GM23338 (cell line): Measurements from ENCODE around the gene KCNE1. TPM values are rescaled to one million over a fixed set of nuclear protein-coding genes. Genes with fewer than 3 reads are reported as not detected.

Source experiments
- ATAC-seq: fragments of 200-7000 bp; cut with Tn5 transposase; 3 replicates; pipeline ENCODE4 v1.9.1; 2020
- DNase-seq: peaks from one replicate; pipeline ENCODE4 v3.0.0-alpha.2; 2015; ENCODE audit warnings: low spot score
- H2AFZ ChIP-seq: fragments of 200-600 bp; sonication (generic); 2 replicates; pipeline ENCODE4 v1.8.0; 2016; ENCODE audit warnings: antibody characterized with exemption, mild to moderate bottlenecking, moderate library complexity
- H3F3A ChIP-seq: fragments of 200-600 bp; sonication (generic); replicated peaks from 2 replicates; pipeline ENCODE4 v1.8.0; 2017; ENCODE audit warnings: antibody characterized with exemption, mixed run types, low read depth
- H3K27ac ChIP-seq: fragments of 200-600 bp; sonication (generic); 2 replicates; pipeline ENCODE4 v1.6.1; 2016; ENCODE audit warnings: low read depth
- H3K27me3 ChIP-seq: fragments of 200-600 bp; sonication (generic); 2 replicates; pipeline ENCODE4 v1.8.0; 2016; ENCODE audit warnings: mild to moderate bottlenecking, mixed run types, moderate library complexity; ENCODE audit not compliant: insufficient read depth
- H3K36me3 ChIP-seq: fragments of 200-600 bp; sonication (generic); 2 replicates; pipeline ENCODE4 v1.8.0; 2016; ENCODE audit warnings: mild to moderate bottlenecking; ENCODE audit not compliant: insufficient read depth
- H3K4me1 ChIP-seq: fragments of 200-600 bp; sonication (generic); 2 replicates; pipeline ENCODE4 v1.8.0; 2016; ENCODE audit warnings: mild to moderate bottlenecking, moderate library complexity; ENCODE audit not compliant: insufficient read depth
- H3K4me2 ChIP-seq: fragments of 200-600 bp; sonication (generic); 2 replicates; pipeline ENCODE4 v1.7.1; 2017; ENCODE audit warnings: mixed run types
- H3K4me3 ChIP-seq: fragments of 200-600 bp; sonication (generic); 2 replicates; pipeline ENCODE4 v1.6.1; 2016; ENCODE audit warnings: mixed run types
- H3K79me2 ChIP-seq: fragments of 200-600 bp; sonication (generic); replicated peaks from 2 replicates; pipeline ENCODE4 v1.8.0; 2017; ENCODE audit warnings: mild to moderate bottlenecking; ENCODE audit not compliant: insufficient read depth
- H3K9me2 ChIP-seq: fragments of 200-600 bp; sonication (generic); 2 replicates; pipeline ENCODE4 v1.8.0; 2017; ENCODE audit not compliant: insufficient read depth
- H4K20me1 ChIP-seq: fragments of 200-600 bp; sonication (generic); replicated peaks from 2 replicates; pipeline ENCODE4 v1.8.0; 2017; ENCODE audit warnings: mild to moderate bottlenecking; ENCODE audit not compliant: insufficient read depth
- H3K27ac Mint-ChIP-seq: 2 replicates; pipeline ENCODE4 v1.8.0; 2020; ENCODE audit warnings: inconsistent platforms, mild to moderate bottlenecking, moderate library complexity, mixed read lengths
- H3K27me3 Mint-ChIP-seq: 3 replicates; pipeline ENCODE4 v1.8.0; 2022; ENCODE audit warnings: low read depth, mild to moderate bottlenecking, moderate library complexity, mixed read lengths, inconsistent platforms; ENCODE audit not compliant: insufficient read depth, poor library complexity
- H3K36me3 Mint-ChIP-seq: 3 replicates; pipeline ENCODE4 v1.8.0; 2021; ENCODE audit warnings: low read depth, mild to moderate bottlenecking, inconsistent platforms, moderate library complexity, mixed read lengths
- H3K4me1 Mint-ChIP-seq: 3 replicates; pipeline ENCODE4 v1.8.0; 2020; ENCODE audit warnings: mild to moderate bottlenecking, inconsistent platforms, mixed read lengths
- H3K4me3 Mint-ChIP-seq: 3 replicates; pipeline ENCODE4 v1.8.0; 2021; ENCODE audit warnings: moderate library complexity, mild to moderate bottlenecking, inconsistent platforms, mixed read lengths
- H3K9me3 Mint-ChIP-seq: 3 replicates; pipeline ENCODE4 v1.8.0; 2020; ENCODE audit warnings: moderate library complexity, mild to moderate bottlenecking, inconsistent platforms, mixed read lengths
- CREB1 ChIP-seq: fragments of 250-450 bp; sonication (Bioruptor Pico); IDR thresholded peaks from 2 replicates; pipeline ENCODE4 v1.5.0; 2020; ENCODE audit warnings: low read depth, mild to moderate bottlenecking, moderate library complexity
- EZH2 ChIP-seq: fragments of 200-600 bp; sonication (generic); IDR thresholded peaks from one replicate; pipeline ENCODE4 v1.8.0; 2017; ENCODE audit warnings: antibody characterized with exemption, mild to moderate bottlenecking, low read depth; ENCODE audit not compliant: unreplicated experiment
- EZH2phosphoT487 ChIP-seq: fragments of 200-600 bp; sonication (generic); IDR thresholded peaks from one replicate; pipeline ENCODE4 v1.8.1; 2018; ENCODE audit warnings: antibody characterized with exemption; ENCODE audit not compliant: unreplicated experiment
- JUNB ChIP-seq: IDR thresholded peaks from one replicate; pipeline ENCODE4 v1.6.1; 2016; ENCODE audit warnings: antibody characterized with exemption; ENCODE audit not compliant: unreplicated experiment
- NANOG ChIP-seq: IDR thresholded peaks from 2 replicates; pipeline ENCODE4 v1.6.1; 2016; ENCODE audit warnings: antibody characterized with exemption, borderline replicate concordance
- POLR2AphosphoS5 ChIP-seq: IDR thresholded peaks from 2 replicates; pipeline ENCODE4 v1.6.1; 2016; ENCODE audit warnings: antibody characterized with exemption, low read depth
- STAT1 ChIP-seq: IDR thresholded peaks from one replicate; pipeline ENCODE4 v1.6.1; 2016; ENCODE audit warnings: antibody characterized with exemption; ENCODE audit not compliant: unreplicated experiment
- ZNF331 ChIP-seq: fragments of 250-450 bp; sonication (Bioruptor Pico); IDR thresholded peaks from 2 replicates; pipeline ENCODE4 v1.5.0; 2020; ENCODE audit warnings: low read depth, mild to moderate bottlenecking, moderate library complexity
- polyA plus RNA-seq: library from polyadenylated mRNA; unstranded; fragments of >200 nt; fragmentation: Nextera tagmentation; extraction: Ambion mirVana; gene quantifications from 2 replicates; pipeline ENCODE4 v1.2.1, GENCODE V29; 2016
- total RNA-seq: library from RNA; depleted of rRNA; stranded (reverse); fragments of >200 nt; shearing (Covaris generic); gene quantifications from 2 replicates; pipeline ENCODE4 v1.2.3, GENCODE V29; 2014
- TF ChIP-seq, protein P1 (sequence below), 2 experiments: fragments of 200-600 bp in 1 of 2; sonication (generic) in 1 of 2; conservative IDR thresholded peaks; 2 replicates each; pipeline versions ENCODE4 v1.5.1 to v1.6.1; 2016 to 2017; ENCODE audit warnings: antibody characterized with exemption in 2 of 2, low read depth in 2 of 2, mild to moderate bottlenecking in 2 of 2, moderate library complexity in 1 of 2
- TF ChIP-seq, protein P2 (sequence below): IDR thresholded peaks from one replicate; pipeline ENCODE4 v1.6.1; 2018; ENCODE audit warnings: antibody characterized with exemption; ENCODE audit not compliant: unreplicated experiment

Gene KCNE1
- total and polyA plus RNA-seq, 2 experiments from 2014 or later = 0.07 TPM; not detected in 1

DNA sequence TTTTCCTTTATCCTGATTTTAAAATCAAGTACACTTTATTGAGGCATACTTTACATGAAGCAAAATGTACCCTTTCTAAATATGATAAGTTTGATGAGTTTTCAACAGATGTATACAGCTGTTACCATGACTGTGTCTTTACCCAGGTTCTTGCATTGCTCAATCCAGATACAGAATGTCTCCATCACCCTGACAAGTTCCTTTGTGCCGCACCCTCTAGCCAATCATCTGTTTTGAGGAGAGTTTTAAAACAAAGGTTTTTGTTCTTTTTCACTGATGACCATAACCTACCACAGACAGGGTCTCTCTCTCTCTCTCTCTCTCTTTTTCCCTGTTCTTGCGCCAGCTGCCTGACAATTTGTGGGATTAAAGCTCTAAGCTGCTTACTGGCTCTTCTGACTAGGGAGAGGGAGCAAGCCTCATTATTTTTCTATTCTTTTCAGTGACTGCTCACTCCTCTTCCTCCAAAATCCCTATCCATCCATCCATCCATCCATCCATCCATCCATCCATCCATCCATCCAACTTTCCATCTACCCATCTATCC lies 1.2 kb upstream of the KCNE1 start (continued):
- no peak for TF ChIP-seq EZH2

DNA sequence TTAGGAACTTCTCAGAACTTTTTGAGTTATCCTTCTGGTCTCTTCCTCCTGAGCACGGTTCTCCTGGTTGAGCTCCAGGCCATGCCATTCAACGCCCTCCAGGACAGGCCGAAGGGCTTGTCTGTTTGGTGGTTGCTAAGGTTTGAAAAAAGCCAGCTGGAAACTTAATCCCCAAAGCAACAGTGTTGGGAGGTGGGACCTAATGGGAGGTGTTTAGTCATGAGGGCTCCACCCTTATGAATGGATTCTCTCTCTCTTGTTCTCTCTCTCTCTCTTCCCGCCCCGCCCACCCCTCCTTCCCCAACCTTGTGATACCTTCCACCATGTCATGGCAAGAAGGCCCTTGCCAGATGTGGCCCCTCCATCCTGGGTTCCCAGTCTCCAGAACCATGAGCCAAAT lies 829 bp downstream of the KCNE1 start:
- H3K27ac ChIP-seq = no peak overlapping the region
- H3K27me3 ChIP-seq = no peaks in the 10 kb centered on the region
- Mint-ChIP-seq H3K27me3 (peaks cover 2% of the 10 kb centered on the region), H3K4me1 (peaks cover 3% of the 10 kb centered on the region; the same call in 2 of the 3 replicates), H3K36me3 (no peaks in the 10 kb centered on the region), H3K4me3 (no peak overlapping the region), H3K27ac (no peak overlapping the region), H3K9me3 (no peaks in the 10 kb centered on the region)
- no peaks in the 10 kb centered on the region for H4K20me1 ChIP-seq
- H3K36me3 ChIP-seq = no peaks in the 10 kb centered on the region
- H3K9me2 ChIP-seq = no peaks in the 10 kb centered on the region
- no peaks in the 10 kb centered on the region for H3K4me1 ChIP-seq
- no peak for DNase-seq
- no peak for ATAC-seq
- TF ChIP-seq NANOG (no peak), ZNF331 (CRISPR knock-in tag) (no peak), JUNB (no peak), CREB1 (CRISPR knock-in tag) (no peak)
- no peak overlapping the region for H2AFZ ChIP-seq
- H3K79me2 ChIP-seq = no peaks in the 10 kb centered on the region
- H3K4me2 ChIP-seq = no peak overlapping the region
- H3K4me3 ChIP-seq = no peak overlapping the region
- no peaks in the 10 kb centered on the region for H3F3A ChIP-seq

DNA sequence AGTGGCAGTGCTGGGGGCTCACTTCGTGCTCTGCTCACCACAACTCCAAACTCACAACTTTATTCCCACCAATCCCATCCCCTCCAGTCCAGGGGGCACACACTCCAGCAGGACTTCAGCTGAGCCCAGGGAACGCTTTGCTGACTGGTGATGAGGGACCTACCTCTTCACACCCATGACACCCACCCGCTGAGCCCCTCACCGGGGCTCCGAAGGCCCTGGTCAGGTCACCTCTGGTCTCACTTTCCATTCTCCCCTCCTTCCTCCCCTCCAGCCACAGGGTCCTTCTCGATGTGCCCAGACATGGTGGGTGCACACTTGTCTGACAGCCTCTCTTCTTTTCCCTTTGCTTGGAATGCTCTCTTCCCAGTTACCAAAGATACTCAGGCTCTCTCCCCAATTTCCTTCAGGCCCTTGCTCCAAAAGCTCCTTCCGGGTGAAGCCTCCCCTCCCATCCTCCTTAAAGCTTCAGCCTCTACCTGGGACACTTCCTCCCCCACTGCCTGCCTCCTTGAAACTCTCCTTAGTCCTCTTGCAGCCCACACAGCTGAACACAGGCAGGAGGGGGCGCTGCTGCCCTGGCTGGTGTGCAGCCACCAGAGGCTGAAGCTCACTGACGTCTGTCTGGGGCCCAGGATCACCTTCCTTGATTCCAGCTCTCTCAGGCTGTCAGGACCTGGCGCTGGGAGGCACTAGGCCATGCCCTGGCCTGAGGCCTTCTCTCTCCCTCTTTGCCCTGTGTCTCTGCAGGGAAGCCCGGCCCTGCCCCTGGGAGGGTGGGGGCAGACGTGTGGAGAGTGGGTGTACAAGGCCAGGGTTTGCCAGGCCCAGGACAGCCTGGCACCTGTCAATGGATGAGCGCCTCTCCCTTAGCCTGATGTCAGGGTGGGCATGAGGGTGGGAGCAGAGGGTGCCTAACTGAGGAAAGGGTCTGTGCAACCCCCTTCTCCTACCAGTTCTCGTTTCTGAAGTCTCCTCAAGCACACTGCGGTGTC lies 1.6 kb downstream of the KCNE1 start:
- Histone ChIP-seq H3K4me3 (no peak overlapping the region), H3K27me3 (no peaks in the 10 kb centered on the region), H3K4me1 (no peaks in the 10 kb centered on the region), H3K9me2 (no peaks in the 10 kb centered on the region), H3K4me2 (no peak overlapping the region), H3K36me3 (no peaks in the 10 kb centered on the region), H3K27ac (no peak overlapping the region), H4K20me1 (no peaks in the 10 kb centered on the region), H3K79me2 (no peaks in the 10 kb centered on the region), H3F3A (no peaks in the 10 kb centered on the region), H2AFZ (no peak overlapping the region)
- no peak overlapping the region for H3K27ac Mint-ChIP-seq
- ATAC-seq (peak; percentile 99), DNase-seq (peak; percentile 81)
- peaks cover 2% of the 10 kb centered on the region for H3K27me3 Mint-ChIP-seq
- TF ChIP-seq STAT1 (no peak), JUNB (no peak), EZH2phosphoT487 (no peak), POLR2AphosphoS5 (no peak)
- TF ChIP-seq, protein P1, sequence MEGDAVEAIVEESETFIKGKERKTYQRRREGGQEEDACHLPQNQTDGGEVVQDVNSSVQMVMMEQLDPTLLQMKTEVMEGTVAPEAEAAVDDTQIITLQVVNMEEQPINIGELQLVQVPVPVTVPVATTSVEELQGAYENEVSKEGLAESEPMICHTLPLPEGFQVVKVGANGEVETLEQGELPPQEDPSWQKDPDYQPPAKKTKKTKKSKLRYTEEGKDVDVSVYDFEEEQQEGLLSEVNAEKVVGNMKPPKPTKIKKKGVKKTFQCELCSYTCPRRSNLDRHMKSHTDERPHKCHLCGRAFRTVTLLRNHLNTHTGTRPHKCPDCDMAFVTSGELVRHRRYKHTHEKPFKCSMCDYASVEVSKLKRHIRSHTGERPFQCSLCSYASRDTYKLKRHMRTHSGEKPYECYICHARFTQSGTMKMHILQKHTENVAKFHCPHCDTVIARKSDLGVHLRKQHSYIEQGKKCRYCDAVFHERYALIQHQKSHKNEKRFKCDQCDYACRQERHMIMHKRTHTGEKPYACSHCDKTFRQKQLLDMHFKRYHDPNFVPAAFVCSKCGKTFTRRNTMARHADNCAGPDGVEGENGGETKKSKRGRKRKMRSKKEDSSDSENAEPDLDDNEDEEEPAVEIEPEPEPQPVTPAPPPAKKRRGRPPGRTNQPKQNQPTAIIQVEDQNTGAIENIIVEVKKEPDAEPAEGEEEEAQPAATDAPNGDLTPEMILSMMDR (conservative IDR thresholded peaks at IDR 0.05; ENCODE audit: low read depth in 2 of 2) = peak; percentile 74 to 96
- TF ChIP-seq, protein P2, sequence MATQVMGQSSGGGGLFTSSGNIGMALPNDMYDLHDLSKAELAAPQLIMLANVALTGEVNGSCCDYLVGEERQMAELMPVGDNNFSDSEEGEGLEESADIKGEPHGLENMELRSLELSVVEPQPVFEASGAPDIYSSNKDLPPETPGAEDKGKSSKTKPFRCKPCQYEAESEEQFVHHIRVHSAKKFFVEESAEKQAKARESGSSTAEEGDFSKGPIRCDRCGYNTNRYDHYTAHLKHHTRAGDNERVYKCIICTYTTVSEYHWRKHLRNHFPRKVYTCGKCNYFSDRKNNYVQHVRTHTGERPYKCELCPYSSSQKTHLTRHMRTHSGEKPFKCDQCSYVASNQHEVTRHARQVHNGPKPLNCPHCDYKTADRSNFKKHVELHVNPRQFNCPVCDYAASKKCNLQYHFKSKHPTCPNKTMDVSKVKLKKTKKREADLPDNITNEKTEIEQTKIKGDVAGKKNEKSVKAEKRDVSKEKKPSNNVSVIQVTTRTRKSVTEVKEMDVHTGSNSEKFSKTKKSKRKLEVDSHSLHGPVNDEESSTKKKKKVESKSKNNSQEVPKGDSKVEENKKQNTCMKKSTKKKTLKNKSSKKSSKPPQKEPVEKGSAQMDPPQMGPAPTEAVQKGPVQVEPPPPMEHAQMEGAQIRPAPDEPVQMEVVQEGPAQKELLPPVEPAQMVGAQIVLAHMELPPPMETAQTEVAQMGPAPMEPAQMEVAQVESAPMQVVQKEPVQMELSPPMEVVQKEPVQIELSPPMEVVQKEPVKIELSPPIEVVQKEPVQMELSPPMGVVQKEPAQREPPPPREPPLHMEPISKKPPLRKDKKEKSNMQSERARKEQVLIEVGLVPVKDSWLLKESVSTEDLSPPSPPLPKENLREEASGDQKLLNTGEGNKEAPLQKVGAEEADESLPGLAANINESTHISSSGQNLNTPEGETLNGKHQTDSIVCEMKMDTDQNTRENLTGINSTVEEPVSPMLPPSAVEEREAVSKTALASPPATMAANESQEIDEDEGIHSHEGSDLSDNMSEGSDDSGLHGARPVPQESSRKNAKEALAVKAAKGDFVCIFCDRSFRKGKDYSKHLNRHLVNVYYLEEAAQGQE = no peak
- peaks cover 3% of the 10 kb centered on the region; the same call in 2 of the 3 replicates for H3K4me1 Mint-ChIP-seq
- no peaks in the 10 kb centered on the region for H3K36me3 Mint-ChIP-seq
- no peak overlapping the region for H3K4me3 Mint-ChIP-seq
- H3K9me3 Mint-ChIP-seq = no peaks in the 10 kb centered on the region
